HG02588 (cell line): ENCODE data around the gene S100A8.

ENCODE experiments used
- ATAC-seq: cut with Tn5 transposase; IDR thresholded peaks from one replicate; pipeline ENCODE4 v1.9.1; 2021; ENCODE audit warnings: mild to moderate bottlenecking, moderate library complexity; ENCODE audit not compliant: unreplicated experiment

S100A8 gene

GRCh38 chr1:153364156-153364555 is 26.7 kb downstream of the S100A8 start:
- ATAC-seq, result no peak

- no peak for ATAC-seq
Measured at GRCh38 chr1:153363641-153364040, 27.2 kb downstream of the S100A8 start.

GRCh38 chr1:153362187-153362775 is 28.6 kb downstream of the S100A8 start:
- no peak for ATAC-seq

- ATAC-seq, result no peak
Measured at GRCh38 chr1:153361480-153362109, 29.3 kb downstream of the S100A8 start.

GRCh38 chr1:153360592-153361479 is 30.0 kb downstream of the S100A8 start:
- no peak for ATAC-seq

GRCh38 chr1:153360190-153360589 is 30.7 kb downstream of the S100A8 start:
- no peak for ATAC-seq

GRCh38 chr1:153359241-153359640 is 31.6 kb downstream of the S100A8 start:
- ATAC-seq, result no peak

- no peak for ATAC-seq
Measured at GRCh38 chr1:153358691-153358975, 32.2 kb downstream of the S100A8 start.

- no peak for ATAC-seq
Measured at GRCh38 chr1:153357853-153358690, 32.8 kb downstream of the S100A8 start, which contains the start of gene S100A9. S100A9 (plus strand) TSS chr1:153357854; CDS start chr1:153358284, 430 bp downstream.

GRCh38 chr1:153357076-153357852 is 33.6 kb downstream of the S100A8 start:
- no peak for ATAC-seq

GRCh38 chr1:153356392-153357075 is 34.3 kb downstream of the S100A8 start:
- ATAC-seq, result no peak

- ATAC-seq, result no peak
Measured at GRCh38 chr1:153355445-153356071, 35.3 kb downstream of the S100A8 start.

GRCh38 chr1:153354515-153355193 is 36.2 kb downstream of the S100A8 start:
- no peak for ATAC-seq

GRCh38 chr1:153353226-153353947 is 37.5 kb downstream of the S100A8 start:
- no peak for ATAC-seq

- ATAC-seq, result no peak
Measured at GRCh38 chr1:153352523-153352922, 38.4 kb downstream of the S100A8 start.

- no peak for ATAC-seq
Measured at GRCh38 chr1:153350321-153350957, 40.4 kb downstream of the S100A8 start.
